Breast epithelium (tissue), 3 donors: ENCODE results near the gene ABCC4.

ENCODE experiments used
- CTCF ChIP-seq, 3 donors: fragments of 450-650 bp; IDR thresholded peaks; one replicate each; pipeline ENCODE4 v1.5.1; 2016 to 2017; ENCODE audit warnings: antibody characterized with exemption in 3 of 3, mild to moderate bottlenecking in 3 of 3, moderate library complexity in 3 of 3
- POLR2A ChIP-seq: fragments of 450-650 bp; IDR thresholded peaks from one replicate; pipeline ENCODE4 v1.6.1; 2016; ENCODE audit warnings: antibody characterized with exemption, mild to moderate bottlenecking, moderate library complexity
- POLR2AphosphoS5 ChIP-seq, 3 donors: sonication (generic); formaldehyde crosslinking; IDR thresholded peaks; one replicate each; pipeline ENCODE4 v1.6.1; 2017; ENCODE audit warnings: antibody characterized with exemption in 3 of 3

- TF ChIP-seq CTCF (IDR thresholded peaks at IDR 0.05) (no peak), POLR2A (no peak), POLR2AphosphoS5 (IDR thresholded peaks at IDR 0.05) (no peak)
Measured at GRCh38 chr13:95073747-95074311, 227.4 kb downstream of the ABCC4 start.
